TTC549 (cell line): ENCODE measurements around the gene CDH2.

ENCODE experiments used
- FAIRE-seq: peaks from 2 replicates; lab custom pipeline; 2012; peaks lifted over from hg19 to GRCh38; lab: Jason Lieb, UNC

The CDH2 gene

GRCh38 chr18:28081516-28081915 lies 95.4 kb downstream of the CDH2 start:
- no peak for FAIRE-seq

GRCh38 chr18:28080876-28081300 lies 96.0 kb downstream of the CDH2 start:
- no peak for FAIRE-seq

- no peak for FAIRE-seq
Observed at GRCh38 chr18:28079883-28080282, 97.0 kb downstream of the CDH2 start.

GRCh38 chr18:28078849-28079248 lies 98.1 kb downstream of the CDH2 start:
- FAIRE-seq: no peak

- no peak for FAIRE-seq
Observed at GRCh38 chr18:28078298-28078697, 98.6 kb downstream of the CDH2 start.

GRCh38 chr18:28075501-28075900 lies 101.4 kb downstream of the CDH2 start:
- no peak for FAIRE-seq

- no peak for FAIRE-seq
Observed at GRCh38 chr18:28074076-28074475, 102.9 kb downstream of the CDH2 start.

GRCh38 chr18:28073658-28074057 lies 103.3 kb downstream of the CDH2 start:
- no peak for FAIRE-seq

- FAIRE-seq: no peak
Observed at GRCh38 chr18:28071199-28071598, 105.7 kb downstream of the CDH2 start.

GRCh38 chr18:28068207-28068606 lies 108.7 kb downstream of the CDH2 start:
- no peak for FAIRE-seq

- no peak for FAIRE-seq
Observed at GRCh38 chr18:28067346-28067745, 109.6 kb downstream of the CDH2 start.

- FAIRE-seq: no peak
Observed at GRCh38 chr18:28065793-28066186, 111.1 kb downstream of the CDH2 start.

- FAIRE-seq: no peak
Observed at GRCh38 chr18:28065031-28065792, 111.7 kb downstream of the CDH2 start.

GRCh38 chr18:28063926-28064325 lies 113.0 kb downstream of the CDH2 start:
- no peak for FAIRE-seq

GRCh38 chr18:28063271-28063761 lies 113.6 kb downstream of the CDH2 start:
- FAIRE-seq: no peak

GRCh38 chr18:28062443-28062842 lies 114.5 kb downstream of the CDH2 start:
- no peak for FAIRE-seq

GRCh38 chr18:28059861-28060260 lies 117.1 kb downstream of the CDH2 start:
- no peak for FAIRE-seq

- FAIRE-seq: no peak
Observed at GRCh38 chr18:28050545-28050944, 126.4 kb downstream of the CDH2 start.

- no peak for FAIRE-seq
Observed at GRCh38 chr18:28048612-28049011, 128.3 kb downstream of the CDH2 start.

- no peak for FAIRE-seq
Observed at GRCh38 chr18:28045880-28046279, 131.1 kb downstream of the CDH2 start.

GRCh38 chr18:28045176-28045810 lies 131.6 kb downstream of the CDH2 start:
- no peak for FAIRE-seq

GRCh38 chr18:28044036-28044435 lies 132.9 kb downstream of the CDH2 start:
- no peak for FAIRE-seq

GRCh38 chr18:28043631-28044030 lies 133.3 kb downstream of the CDH2 start:
- FAIRE-seq: no peak

GRCh38 chr18:28041366-28041765 lies 135.6 kb downstream of the CDH2 start:
- FAIRE-seq: no peak
